KMS-11 (cell line): ENCODE results near the gene GET4.

Source experiments
- H2AFZ ChIP-seq: fragments of 200-600 bp; sonication (generic); 2 replicates; pipeline ENCODE4 v1.6.1; 2016; ENCODE audit warnings: antibody characterized with exemption, mixed run types, low read depth
- H3K27ac ChIP-seq: fragments of 200-600 bp; sonication (generic); 2 replicates; pipeline ENCODE4 v1.6.1; 2016; ENCODE audit warnings: mild to moderate bottlenecking, mixed run types
- H3K27me3 ChIP-seq: fragments of 200-600 bp; sonication (generic); 2 replicates; pipeline ENCODE4 v1.6.1; 2017; ENCODE audit warnings: mild to moderate bottlenecking, low read depth, mixed run types, moderate library complexity; ENCODE audit not compliant: insufficient read depth
- H3K36me3 ChIP-seq: fragments of 200-600 bp; sonication (generic); 2 replicates; pipeline ENCODE4 v1.6.1; 2017; ENCODE audit warnings: mild to moderate bottlenecking, mixed run types; ENCODE audit not compliant: insufficient read depth
- H3K4me1 ChIP-seq: fragments of 200-600 bp; sonication (generic); 2 replicates; pipeline ENCODE4 v1.6.1; 2016; ENCODE audit warnings: mild to moderate bottlenecking, low read depth, mixed run types; ENCODE audit not compliant: poor library complexity, severe bottlenecking
- H3K4me2 ChIP-seq: fragments of 200-600 bp; sonication (generic); 2 replicates; pipeline ENCODE4 v1.7.0; 2016; ENCODE audit warnings: mild to moderate bottlenecking, mixed run types
- H3K4me3 ChIP-seq: fragments of 200-600 bp; sonication (generic); IDR thresholded peaks from 2 replicates; pipeline ENCODE4 v1.6.1; 2017; ENCODE audit warnings: low read depth, low read length, mixed read lengths; ENCODE audit not compliant: insufficient read depth
- H3K79me2 ChIP-seq: fragments of 200-600 bp; sonication (generic); 2 replicates; pipeline ENCODE4 v1.6.1; 2016; ENCODE audit warnings: low read depth, mixed run types; ENCODE audit not compliant: insufficient read depth
- H3K9ac ChIP-seq: fragments of 200-600 bp; sonication (generic); 2 replicates; pipeline ENCODE4 v1.6.1; 2016; ENCODE audit warnings: mild to moderate bottlenecking, mixed run types
- H4K20me1 ChIP-seq: fragments of 200-600 bp; sonication (generic); 2 replicates; pipeline ENCODE4 v1.6.1; 2016; ENCODE audit warnings: mild to moderate bottlenecking, mixed run types; ENCODE audit not compliant: insufficient read depth
- TF ChIP-seq, protein P1 (sequence below): fragments of 200-600 bp; sonication (generic); conservative IDR thresholded peaks from 2 replicates; pipeline ENCODE4 v1.6.1; 2017; ENCODE audit warnings: low read depth, mild to moderate bottlenecking, antibody characterized with exemption, low read length, moderate library complexity, mixed read lengths

GET4 gene

DNA sequence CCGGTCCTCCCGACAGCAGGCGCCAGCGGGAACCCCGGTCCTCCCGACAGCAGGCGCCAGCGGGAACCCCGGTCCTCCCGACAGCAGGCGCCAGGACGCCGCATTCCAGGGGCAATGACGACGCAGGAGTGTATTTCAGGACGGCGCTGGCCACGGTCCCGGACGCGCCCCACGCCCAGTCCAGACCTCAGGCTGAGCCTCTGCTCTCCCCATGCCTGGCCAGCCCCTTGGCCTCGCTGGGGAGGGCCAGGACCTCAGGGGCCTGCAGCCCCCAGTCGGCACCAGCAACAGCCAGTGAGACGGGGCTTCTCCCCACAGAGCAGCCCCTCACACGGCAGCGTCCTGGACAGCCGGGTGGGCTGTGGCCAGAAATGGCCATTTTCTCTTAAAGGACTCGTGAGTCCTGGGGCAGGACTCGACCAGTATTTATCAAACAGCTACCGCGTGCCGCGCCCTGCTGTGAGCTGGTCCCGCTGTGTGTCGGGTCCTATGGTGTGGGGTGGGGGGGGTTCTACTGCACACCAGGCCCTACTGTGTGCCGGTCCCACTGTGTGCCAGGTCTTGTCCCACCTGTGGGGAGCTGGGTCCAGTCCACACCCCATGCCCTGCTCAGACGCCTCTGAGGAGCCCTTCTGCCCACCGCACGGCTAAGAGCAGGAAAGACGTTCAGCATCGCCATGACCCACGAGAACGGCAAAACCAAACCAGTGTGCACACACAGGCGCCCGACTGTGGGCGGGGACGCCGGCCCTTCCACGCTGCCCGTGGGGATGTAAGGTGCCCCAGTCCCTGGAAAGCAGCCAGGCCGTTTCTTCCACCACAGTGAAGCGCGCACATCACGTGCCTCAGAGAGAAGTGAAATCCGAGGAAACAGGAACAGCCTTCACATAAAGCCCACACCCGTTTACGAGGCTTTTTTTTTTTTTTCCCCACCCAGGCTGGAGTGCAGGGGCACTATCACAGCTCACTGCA is 33.3 kb downstream of the GET4 start:
- H3K9ac ChIP-seq = no peak overlapping the region
- H2AFZ ChIP-seq = no peak overlapping the region
- H3K27me3 ChIP-seq = peaks cover 28% of the 10 kb centered on the region
- H3K4me3 ChIP-seq = no peak overlapping the region
- no peaks in the 10 kb centered on the region for H4K20me1 ChIP-seq
- no peaks in the 10 kb centered on the region for H3K36me3 ChIP-seq
- no peaks in the 10 kb centered on the region for H3K79me2 ChIP-seq
- H3K27ac ChIP-seq = no peak overlapping the region
- H3K4me1 ChIP-seq = no peaks in the 10 kb centered on the region
- no peak overlapping the region for H3K4me2 ChIP-seq
- TF ChIP-seq, protein P1, sequence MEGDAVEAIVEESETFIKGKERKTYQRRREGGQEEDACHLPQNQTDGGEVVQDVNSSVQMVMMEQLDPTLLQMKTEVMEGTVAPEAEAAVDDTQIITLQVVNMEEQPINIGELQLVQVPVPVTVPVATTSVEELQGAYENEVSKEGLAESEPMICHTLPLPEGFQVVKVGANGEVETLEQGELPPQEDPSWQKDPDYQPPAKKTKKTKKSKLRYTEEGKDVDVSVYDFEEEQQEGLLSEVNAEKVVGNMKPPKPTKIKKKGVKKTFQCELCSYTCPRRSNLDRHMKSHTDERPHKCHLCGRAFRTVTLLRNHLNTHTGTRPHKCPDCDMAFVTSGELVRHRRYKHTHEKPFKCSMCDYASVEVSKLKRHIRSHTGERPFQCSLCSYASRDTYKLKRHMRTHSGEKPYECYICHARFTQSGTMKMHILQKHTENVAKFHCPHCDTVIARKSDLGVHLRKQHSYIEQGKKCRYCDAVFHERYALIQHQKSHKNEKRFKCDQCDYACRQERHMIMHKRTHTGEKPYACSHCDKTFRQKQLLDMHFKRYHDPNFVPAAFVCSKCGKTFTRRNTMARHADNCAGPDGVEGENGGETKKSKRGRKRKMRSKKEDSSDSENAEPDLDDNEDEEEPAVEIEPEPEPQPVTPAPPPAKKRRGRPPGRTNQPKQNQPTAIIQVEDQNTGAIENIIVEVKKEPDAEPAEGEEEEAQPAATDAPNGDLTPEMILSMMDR = no peak

DNA sequence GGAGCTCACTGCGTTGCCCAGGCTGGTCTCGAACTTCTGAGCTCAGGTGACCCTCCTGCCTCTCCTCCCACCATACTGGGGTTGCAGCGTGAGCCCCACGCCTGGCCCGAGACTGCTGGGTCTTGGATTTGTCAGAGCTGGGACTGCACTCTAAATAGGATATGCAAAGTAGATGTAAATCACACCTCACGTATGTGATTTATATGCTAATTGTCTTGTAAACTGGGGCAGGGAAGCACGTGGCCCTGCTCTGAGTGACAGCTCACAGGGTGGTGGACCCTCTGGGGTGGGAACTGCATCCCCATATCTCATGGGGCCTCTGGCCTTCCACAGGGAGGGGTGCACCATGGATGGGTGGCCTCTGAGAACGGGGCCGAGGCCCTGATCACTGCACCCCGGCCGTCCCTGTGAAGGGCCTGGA is 34.1 kb downstream of the GET4 start:
- Histone ChIP-seq H3K9ac (no peak overlapping the region), H3K4me2 (no peak overlapping the region), H3K4me1 (no peaks in the 10 kb centered on the region), H3K27ac (no peak overlapping the region), H3K27me3 (peaks cover 28% of the 10 kb centered on the region), H3K79me2 (no peaks in the 10 kb centered on the region), H2AFZ (no peak overlapping the region), H4K20me1 (no peaks in the 10 kb centered on the region), H3K4me3 (no peak overlapping the region), H3K36me3 (no peaks in the 10 kb centered on the region)
- TF ChIP-seq, protein P1 = no peak

DNA sequence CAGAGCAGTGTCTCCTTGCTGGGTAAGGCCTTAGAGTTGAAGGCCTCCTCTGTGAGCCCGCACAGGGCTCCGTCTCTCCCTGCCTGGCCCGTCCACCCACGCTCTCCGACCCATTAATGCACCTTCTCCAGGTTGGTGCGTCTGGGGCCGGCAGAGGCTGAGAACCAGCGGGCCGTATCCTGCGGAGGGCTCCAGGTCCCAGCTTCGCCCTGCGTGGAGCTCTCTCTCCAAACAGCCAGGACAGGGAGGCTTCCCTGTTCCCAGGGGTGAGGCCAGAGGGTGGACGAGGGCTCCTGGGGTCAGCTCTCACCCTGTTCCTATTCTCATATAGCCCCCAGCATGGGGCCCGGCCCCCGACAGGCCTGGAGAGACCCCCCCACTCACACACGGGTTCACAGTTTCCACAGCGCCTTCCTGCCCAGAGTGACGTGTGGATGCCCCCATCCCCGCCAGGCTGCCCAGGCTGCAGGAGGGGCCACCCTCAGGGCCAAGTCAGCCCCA is 34.6 kb downstream of the GET4 start:
- H3K4me2 ChIP-seq = no peak overlapping the region
- H4K20me1 ChIP-seq = no peaks in the 10 kb centered on the region
- TF ChIP-seq, protein P1 = no peak
- H3K27me3 ChIP-seq = peaks cover 31% of the 10 kb centered on the region
- H3K4me1 ChIP-seq = no peaks in the 10 kb centered on the region
- no peaks in the 10 kb centered on the region for H3K79me2 ChIP-seq
- H3K36me3 ChIP-seq = no peaks in the 10 kb centered on the region
- no peak overlapping the region for H3K4me3 ChIP-seq
- H2AFZ ChIP-seq = no peak overlapping the region
- no peak overlapping the region for H3K9ac ChIP-seq
- no peak overlapping the region for H3K27ac ChIP-seq

DNA sequence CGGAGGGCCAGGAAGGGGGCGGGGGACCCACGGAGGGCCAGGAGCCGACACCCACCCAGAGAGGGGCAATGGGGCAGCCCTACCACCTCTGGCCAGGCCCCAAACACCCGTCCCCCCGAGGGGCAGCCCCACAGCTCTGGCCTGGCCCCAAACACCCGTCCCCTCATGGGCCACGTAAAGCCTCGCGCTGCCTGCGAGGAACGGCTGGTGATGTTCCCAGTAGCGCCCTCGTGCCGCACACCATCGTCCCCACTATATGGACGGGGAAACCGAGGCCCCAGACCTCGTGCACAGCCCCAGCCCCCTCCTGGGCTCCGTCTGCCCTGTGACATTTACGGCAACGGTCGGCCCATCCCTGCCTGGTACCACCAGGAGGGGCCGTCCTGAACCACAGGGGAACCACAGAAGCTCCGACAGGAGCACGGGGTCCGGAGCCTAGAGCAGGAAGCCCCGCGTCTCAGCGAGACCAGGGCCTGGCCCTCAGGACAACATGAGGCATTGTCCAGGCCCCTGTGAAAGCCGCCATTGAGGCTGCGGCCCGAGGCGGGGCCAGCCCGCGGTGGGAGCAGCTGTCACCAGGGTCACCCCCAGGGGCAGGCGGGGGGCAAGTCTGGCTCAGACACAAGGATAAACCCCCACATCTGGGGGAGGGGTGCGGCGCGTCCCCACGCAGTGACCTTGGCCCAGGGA is 35.6 kb downstream of the GET4 start:
- H3K9ac ChIP-seq = no peak overlapping the region
- H3K4me1 ChIP-seq = no peaks in the 10 kb centered on the region
- no peaks in the 10 kb centered on the region for H3K79me2 ChIP-seq
- no peak overlapping the region for H3K27ac ChIP-seq
- TF ChIP-seq, protein P1 = no peak
- no peaks in the 10 kb centered on the region for H4K20me1 ChIP-seq
- no peaks in the 10 kb centered on the region for H3K36me3 ChIP-seq
- no peak overlapping the region for H3K4me2 ChIP-seq
- no peak overlapping the region for H3K4me3 ChIP-seq
- H2AFZ ChIP-seq = no peak overlapping the region
- H3K27me3 ChIP-seq = peaks cover 37% of the 10 kb centered on the region
